GM21447 (cell line): Measurements from ENCODE around the gene TPRA1.
"Not testable (repeated sequence)": the region's sequence is repeated elsewhere in the genome, so short reads cannot be mapped to it uniquely, and the experiment has no call there.

Source experiments
- ATAC-seq: cut with Tn5 transposase; IDR thresholded peaks from one replicate; pipeline ENCODE4 v1.9.1; 2021; ENCODE audit not compliant: unreplicated experiment

The TPRA1 gene

DNA sequence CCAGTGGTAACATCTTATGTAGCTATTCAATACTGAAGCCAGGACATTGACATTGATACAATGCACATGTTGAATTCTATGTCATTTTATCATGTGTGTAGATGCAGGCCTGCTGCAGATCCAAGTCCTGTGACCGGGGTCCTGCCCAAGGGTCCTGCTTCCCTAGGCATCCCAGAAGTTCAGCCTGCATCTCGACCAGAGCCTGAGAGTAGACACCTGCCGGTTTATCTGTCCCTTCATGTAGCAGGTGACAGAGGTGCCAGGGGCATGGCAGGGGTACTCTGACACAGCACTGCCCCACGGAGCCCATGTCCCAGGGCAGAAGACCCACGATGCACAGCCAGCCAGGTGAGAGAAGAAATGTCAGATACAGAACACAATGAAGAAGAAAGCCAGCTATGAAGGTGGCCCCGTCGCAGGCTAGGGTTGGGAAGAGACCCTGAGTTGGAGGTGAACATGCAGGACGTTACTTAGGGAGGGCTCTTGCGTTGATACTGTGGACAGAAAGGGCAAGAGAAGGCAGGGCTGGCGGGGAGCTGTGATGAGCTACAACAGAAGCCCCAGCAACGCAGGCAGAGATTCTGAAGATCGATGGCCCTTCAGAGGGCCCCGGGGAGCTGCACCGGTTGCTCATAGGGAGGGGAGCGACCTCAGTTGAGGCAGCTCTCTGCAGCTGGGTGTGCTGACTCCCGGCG is 51.0 kb downstream of the TPRA1 start:
- ATAC-seq: no peak

DNA sequence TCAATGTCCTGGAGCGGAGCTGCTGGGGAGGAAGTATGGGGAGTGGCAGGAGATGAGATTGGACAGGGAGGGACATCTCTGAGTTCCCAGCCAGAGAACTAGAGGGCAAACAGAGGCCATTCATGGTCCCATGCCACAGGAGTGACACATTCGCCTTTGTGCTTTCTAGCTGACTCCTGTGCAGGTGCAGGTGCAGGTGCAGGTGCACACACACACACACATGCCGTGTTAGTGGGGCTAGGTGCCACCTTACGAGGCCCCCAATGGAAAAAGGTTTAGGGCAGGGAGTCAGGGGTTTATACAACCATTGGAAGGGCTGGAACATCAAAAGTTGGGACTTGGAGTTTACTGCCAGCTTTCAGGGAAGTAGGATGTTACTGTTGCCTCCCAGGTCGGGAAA is 52.0 kb downstream of the TPRA1 start:
- ATAC-seq: no peak

DNA sequence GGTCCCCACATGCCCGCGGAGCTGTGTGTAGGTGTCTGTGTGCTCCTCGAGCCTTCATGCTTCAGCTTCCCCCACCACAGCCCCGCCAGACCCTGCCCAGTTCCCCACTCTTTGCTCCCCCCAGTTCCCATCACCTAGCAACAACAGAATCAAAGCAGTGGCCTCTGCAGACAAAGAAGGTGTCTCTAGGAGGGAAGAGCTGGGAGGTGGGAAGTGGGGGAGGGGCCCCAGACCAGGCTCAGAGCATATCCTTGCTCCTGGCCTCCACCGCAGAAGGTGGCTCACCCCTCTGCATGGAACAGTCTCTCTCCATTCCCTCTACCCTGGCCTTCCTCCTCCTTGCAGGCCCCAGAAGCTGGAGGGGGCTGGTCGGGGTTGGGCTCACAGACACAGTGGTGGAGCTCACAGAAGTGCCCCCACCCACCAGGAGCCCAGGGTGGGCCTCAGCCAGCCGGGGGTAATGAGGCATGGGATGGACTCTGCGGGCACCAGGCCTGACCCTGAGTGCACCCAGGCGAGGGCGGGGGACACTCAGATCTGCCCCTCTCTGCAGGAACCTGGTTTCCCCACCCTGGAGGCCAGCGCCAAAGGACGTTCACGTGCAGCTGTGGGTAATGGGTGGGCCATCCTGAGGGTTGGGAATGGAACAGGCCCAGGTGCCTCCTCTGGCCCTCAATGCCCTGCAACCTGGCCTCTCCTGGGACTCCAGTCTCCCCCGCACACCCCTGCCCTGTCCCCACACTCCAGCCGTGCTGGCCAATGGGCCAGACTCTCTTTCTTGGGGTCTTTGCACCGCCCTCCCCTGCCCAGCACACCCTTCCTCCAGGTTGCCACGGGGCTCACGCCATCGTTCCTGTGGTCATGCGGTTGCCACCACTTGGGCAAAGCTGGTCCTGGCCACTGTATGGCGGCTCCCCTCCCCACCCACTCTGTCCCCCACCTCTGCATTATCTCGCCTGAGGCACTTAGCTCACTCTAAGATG is 53.4 kb downstream of the TPRA1 start:
- ATAC-seq: no peak

DNA sequence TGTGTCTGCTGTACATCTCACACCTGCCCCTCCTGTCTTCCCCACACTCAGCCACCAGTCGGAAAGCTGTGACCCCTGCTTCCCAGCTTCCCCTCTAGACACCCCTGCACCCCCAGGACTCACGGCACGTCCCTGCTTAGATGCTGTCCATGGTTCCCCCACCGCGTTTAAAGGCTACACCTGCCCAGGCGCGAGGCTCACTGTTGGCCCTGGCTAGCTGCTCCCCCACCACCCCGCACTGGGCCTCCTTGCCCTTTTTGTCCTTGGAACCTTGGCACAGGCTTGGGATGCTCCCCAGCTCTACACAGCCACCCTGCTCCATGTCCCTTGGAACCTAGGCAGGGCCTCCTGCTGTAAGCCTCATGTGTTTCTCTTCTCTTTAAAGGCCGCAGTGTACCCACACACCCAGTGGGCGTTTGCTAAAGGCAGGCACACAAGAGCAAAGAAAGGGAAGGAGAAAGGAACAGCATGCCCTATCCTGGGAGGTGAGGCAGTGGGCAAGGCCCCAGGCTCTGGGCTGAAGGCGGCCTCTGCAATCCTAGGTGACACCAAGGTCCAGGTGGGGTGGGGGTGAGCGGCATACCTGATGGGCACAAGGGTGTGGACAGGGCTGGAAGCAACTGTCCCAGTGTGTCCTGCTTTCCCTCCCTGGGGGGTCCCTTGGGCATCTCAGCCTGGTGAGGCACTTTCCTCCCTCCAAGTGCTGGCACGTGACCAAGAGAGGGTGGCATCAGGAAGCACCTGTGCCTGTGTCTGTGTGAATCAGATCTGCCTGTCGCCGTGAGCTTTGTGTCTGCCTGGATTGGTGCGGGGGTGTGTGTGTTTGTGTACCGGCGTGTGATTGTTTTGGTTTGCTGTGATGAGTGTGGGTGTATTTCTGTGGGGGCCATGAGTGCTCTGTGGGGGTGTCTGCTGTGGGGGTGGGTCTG is 54.4 kb downstream of the TPRA1 start:
- ATAC-seq: no peak

DNA sequence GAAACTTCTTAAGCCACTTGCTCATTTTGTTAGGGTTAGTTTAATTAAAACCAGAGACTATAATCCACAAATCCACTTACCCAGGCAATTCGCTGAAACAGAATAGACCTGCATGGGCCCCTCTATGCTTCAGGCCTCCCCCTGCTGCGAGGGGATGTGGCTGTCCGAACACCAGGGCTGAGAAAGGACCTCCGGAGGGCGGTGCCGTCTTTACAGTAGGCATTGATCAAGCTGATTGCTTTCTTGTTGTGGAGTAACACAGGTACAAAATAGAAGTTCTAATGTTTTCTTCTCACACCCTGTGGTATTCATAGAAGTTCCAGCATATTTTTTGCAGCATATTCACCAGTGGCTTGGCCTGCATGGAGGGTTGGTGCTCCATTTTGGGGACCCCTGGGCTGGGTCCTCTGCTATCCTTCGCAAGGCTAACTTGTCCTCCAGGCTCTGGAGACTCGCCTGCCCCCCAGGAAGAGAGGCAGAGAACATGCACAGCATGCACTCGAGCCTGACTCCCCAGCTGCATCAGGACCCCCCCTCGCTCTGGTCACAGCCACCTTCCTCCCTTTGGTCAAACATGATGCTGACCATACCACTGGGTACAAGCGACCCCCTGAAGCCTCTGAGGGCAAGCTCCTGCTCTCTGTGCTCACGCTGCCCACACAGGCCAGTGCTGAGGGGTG is 55.3 kb downstream of the TPRA1 start:
- no peak for ATAC-seq

DNA sequence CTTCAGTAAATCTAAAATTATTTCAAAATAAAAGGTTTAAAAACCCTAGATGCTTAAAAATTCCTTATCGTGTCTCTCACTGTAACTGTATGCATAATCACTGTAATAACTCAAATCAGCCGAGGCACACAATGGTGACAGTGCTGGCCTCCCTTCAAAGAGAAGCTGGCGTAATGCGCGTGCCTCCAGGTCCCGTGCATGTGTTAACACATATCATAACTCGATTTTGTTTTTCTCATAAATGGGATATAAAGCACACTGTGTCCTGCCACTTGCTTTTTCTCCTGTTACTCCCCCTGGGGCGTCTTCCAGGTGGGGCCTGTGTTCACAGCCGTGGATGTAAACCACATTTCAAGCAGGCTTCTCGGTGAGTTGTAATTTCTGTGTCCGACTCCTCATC is 56.0 kb downstream of the TPRA1 start:
- no peak for ATAC-seq

DNA sequence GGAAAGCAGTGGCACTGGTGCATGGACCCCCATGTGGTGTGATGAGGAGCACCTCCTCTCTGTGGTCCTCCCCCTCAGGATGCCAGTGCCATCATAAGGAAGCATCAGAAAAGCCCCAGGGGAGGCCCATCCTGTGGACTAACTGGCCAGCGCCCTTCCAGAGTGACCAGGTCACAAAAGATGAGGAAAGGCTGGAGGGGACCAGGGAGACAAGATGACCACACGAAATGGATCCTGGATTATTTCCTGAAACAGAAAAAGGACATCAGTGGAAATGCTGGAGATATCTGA is 56.4 kb downstream of the TPRA1 start:
- no peak for ATAC-seq

DNA sequence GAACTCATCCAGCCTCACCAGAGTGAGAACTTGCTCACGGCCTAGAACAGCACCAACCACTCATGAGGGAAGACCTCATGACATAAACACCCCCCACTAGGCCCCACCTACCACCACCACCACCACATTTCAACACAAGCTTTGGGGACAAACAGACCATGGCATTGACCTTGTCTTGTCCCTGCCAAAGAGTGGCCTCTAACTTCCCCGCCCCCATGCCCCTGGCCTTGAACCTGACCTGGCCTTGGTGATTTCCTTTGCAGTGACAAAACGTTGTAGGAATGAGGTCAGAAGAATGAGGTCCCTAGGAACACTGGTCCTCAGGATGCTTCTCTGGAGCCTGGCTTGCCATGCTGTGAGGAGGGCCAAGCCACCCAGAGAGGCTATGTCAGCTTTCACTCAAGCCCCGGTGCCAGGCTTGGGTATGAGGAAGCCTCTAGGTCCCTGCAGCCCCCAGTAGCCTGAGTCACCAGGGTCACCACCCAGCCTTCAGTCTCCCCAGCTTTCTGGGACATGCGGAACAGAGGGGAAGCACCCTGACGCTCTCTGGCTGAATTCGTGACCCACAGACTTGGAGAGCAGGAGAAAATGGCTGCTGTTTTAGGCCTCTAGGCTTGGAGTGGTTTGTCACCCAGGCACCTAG is 57.9 kb downstream of the TPRA1 start:
- no peak for ATAC-seq

DNA sequence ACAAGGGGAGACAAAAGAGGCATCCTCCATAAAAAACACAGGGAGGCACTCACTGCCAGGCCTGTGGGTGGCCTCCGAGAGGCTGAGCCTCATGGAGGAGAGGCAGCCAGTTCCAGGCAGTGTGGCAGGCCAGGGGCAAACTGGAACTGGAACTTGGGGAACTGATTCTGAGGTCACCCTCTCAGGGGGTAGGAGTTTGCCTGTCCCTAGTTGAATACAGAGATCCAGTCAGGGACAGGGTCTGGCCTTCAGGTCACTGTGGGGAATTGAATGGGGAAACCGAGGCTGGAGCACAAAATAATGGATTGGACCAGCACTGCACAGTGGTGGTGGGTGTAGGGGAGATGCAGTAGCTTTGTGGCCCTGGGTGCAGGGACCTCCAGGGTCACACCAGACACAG is 58.7 kb downstream of the TPRA1 start:
- ATAC-seq: no peak

DNA sequence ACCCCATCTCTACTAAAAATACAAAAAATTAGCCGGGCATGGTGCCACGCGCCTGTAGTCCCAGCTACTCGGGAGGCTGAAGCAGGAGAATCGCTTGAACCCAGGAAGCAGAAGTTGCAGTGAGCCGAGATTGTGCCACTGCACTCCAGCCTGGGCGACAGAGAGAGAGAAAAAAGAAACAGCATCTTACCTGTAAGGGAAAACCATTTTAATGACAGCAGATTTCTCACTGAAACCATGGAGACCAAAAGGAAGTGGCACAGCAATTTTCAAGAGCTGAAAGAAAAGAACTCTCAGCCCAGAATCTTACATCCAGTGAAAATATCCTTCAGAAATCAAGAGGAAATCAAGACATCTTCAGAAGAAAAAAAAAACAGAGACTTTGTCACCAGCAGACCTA is 59.7 kb downstream of the TPRA1 start:
- not testable (repeated sequence) for ATAC-seq

DNA sequence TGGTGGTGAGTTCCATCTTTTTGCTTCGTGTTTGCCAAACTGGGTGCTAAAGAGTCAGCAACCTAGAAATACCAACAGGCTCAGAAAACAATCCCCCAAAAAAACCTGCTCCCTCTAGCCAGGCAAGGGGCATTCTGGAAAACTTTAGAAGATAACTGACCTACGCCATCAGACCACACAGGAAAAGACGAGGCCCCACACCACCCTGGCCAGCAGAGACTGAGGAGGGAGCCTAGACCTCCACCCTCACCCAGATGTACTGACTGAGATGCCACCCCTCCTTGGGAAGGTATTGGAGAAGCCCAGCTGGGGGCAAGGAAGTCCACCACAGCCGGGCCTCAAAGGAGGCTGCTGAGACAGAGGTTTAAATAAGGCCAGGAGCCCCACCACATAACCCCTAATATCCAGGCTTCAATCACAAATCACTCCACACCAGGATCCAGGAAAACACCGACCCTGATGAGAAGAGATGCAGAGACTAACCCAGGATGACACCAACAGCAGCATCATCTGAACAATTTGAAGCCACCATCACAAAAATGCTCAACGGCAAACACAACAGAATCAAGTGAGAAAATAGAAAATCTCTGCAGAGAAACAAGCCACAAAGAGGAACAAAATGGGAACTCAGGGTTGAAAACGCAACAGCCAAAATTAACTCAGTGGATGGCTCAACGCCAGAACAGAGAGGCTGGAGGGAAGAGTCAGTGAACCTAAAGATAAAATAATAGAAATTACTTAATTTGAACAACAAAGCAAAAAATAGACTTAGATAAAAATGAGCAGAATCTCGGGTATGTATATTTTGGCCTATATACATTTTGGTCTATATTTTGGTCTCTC is 61.0 kb downstream of the TPRA1 start:
- ATAC-seq: no peak

DNA sequence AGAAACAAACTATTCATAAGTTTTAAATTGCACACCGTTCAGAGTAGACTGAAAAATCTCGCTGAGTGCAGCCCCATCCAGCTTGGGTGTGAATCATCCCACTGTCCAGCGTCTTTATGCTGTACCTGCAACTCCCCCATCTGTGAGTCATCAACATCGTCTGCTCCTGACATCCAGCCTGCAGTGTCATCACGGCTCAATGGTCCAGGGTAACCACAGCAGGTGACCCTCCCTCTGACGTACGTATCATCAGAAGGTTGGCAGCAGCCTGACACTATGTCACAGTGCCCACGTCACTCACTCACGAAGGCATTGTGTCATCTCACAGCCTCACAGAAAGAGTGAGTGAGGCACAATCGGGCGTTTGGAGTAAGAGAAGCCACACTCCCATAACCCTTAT is 65.2 kb downstream of the TPRA1 start:
- ATAC-seq: no peak

DNA sequence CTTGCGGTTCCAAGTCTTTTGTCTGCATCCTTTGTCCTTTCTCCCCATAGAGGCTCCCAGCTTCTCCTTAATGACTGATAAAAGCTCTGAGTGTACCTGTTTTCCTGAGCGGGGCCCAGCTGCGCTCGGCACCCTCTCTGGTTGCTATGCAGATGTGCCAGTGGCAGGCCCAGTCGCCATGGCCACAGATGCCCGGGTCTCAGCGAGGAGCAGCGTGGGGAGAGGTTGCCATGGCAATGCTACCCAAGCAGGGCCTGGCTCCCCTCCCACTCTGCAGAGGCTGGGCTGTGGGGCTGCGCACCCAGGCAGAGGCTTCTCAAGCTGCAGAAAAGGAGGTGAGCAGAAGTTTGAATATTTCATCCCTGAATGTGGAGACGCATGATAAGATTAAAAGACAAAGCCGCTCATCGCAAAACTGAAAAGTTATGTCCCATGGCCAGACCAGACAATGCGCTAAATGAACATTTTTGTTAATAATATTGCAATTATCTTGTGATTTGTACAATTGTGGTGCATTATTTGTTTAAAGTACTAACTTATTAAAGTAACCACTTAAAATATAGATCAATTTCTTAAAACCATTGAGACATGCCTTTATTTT is 66.1 kb downstream of the TPRA1 start:
- no peak for ATAC-seq
